Pancreas (tissue), 10 donors: Measurements from ENCODE around the gene IWS1. TPM values are rescaled to one million over a fixed set of nuclear protein-coding genes. Genes with fewer than 3 reads are reported as not detected.

Experiments
- ATAC-seq, 4 donors: fragments of 200-7000 bp; cut with Tn5 transposase; one replicate each; pipeline versions ENCODE4 v1.8.0 to v1.9.1; 2020; ENCODE audit warnings: mild to moderate bottlenecking in 4 of 4, moderate library complexity in 4 of 4
- DNase-seq, 6 donors: peaks; one replicate each; pipeline ENCODE4 v3.0.0-alpha.2; 2020
- FAIRE-seq: peaks from 2 replicates; lab custom pipeline; 2012; peaks lifted over from hg19 to GRCh38; lab: Jason Lieb, UNC
- H3K27ac ChIP-seq, 4 donors: fragments of 200-600 bp; sonication (generic); 1 replicate in 3 of 4; 2 replicates in 1 of 4; pipeline versions ENCODE4 v1.5.0 to v1.8.0; 2020
- H3K27me3 ChIP-seq, 4 donors: fragments of 200-600 bp; one replicate each; pipeline ENCODE4 v1.8.0; 2021
- H3K36me3 ChIP-seq, 3 donors: fragments of 200-600 bp; sonication (generic) in 1 of 3; one replicate each; pipeline versions ENCODE4 v1.5.0 to v1.8.0; 2020 to 2021
- H3K4me1 ChIP-seq, 3 donors: fragments of 200-600 bp; one replicate each; pipeline ENCODE4 v1.8.0; 2021
- H3K4me3 ChIP-seq, 4 donors: fragments of 200-600 bp; sonication (generic) in 2 of 4; one replicate each; pipeline versions ENCODE4 v1.5.0 to v1.8.0; 2020 to 2021
- H3K9me3 ChIP-seq, 4 donors: fragments of 200-600 bp; one replicate each; pipeline ENCODE4 v1.8.0; 2021
- WGBS, 2 donors: extraction: QIAGEN DNeasy Blood & Tissue Kit; methylation state at CpG; one replicate each; pipeline ENCODE4 v1.1.7; 2013; 5-methylcytosine and 5-hydroxymethylcytosine counted together
- intact Hi-C, 3 donors: fragments of 100-400 bp; cut with DNase I; formaldehyde crosslinking; loops; one replicate each; pipeline versions ENCODE4 v1.11.1 to v1.14.2; 2022
- polyA plus RNA-seq, 2 donors: library from polyadenylated mRNA; stranded (reverse); fragments of 200-250 nt; gene quantifications; one replicate each; pipeline ENCODE4 v1.2.3, GENCODE V29; 2013
- total RNA-seq, 6 donors: library from RNA; stranded (reverse); fragmentation: NEBNext Ultra II Directional in 4 of 6; extraction: Animal tissue kit (Norgen Biotek cat#: 25700) in 4 of 6; gene quantifications; one replicate each; pipeline versions ENCODE4 v1.2.1 to v1.2.4, GENCODE V29; 2021 to 2023
- TF ChIP-seq, protein P1 (sequence below), 4 donors: fragments of 200-600 bp; sonication (generic) in 3 of 4; IDR thresholded peaks; one replicate each; pipeline versions ENCODE4 v1.5.0 to v1.8.0; 2021; ENCODE audit warnings: antibody characterized with exemption in 4 of 4
- donor health status: healthy with polysubstance abuse.
- donor health status: DM: no; HTN: no; CAD: no; lungs with moderate emphysema.
- donor health status: DM: no; HTN: no; CAD: no.
- donor health status: control.
- donor health status: control.
- donor health status: Bipolar disorder and iron deficiency.
- donor health status: DM: yes; HTN: yes; CAD: no.
- donor health status: DM: no; HTN: no; CAD: no.
- donor health status: DM: no; HTN: no; CAD: no.
- donor health status: DM: yes; HTN: yes; CAD: no.

IWS1 gene
- total and polyA plus RNA-seq, 8 donors: 9.7 to 22.3 (median 13.9) TPM

DNA sequence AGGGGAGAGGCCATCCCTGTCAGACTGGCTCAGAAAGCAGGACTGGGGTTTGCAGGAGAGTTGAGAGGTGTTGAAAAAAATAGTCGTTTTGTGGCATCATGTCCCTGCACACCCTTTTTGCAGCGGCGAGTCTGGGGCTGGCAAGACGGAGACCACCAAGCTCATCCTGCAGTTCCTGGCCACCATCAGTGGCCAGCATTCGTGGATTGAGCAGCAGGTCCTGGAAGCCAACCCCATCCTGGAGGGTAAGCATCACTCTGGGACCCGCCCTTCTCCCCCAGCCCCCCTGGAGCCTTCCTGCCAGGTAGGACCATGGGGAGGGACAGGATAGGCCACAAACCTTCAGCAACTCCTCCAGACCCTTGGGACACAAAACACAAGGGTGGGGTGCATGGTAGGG lies 43.4 kb upstream of the IWS1 start:
- 65 to 70% methylated on average over 6 of the region's 6 CpGs for WGBS, 2 donors
- FAIRE-seq: no peak
- no peak for ATAC-seq

DNA sequence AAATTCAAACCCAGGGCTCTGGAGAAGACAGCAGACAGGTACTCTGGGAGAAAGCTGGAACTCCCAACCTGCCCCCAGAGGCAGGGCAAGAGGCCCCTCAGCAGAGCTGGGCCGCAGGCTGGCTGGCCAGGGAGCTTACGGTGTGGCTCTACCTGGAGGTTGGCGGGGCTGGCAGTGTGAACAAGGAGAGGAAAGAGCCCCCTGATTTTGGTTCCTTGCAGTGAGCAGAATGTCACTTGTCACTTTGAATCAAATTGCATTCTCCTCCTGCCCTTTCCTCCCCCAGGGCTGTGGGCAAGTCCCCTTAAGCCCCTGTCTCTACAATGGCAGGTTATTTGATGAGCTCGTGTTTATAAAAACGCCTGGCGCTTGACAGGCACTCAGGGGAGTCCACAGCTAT lies 41.8 kb upstream of the IWS1 start:
- Histone ChIP-seq H3K4me1 (no peaks in the 10 kb centered on the region), H3K9me3 (no peaks in the 10 kb centered on the region), H3K4me3 (no peak overlapping the region), H3K27ac (no peak overlapping the region), H3K36me3 (no peaks in the 10 kb centered on the region), H3K27me3 (no peaks in the 10 kb centered on the region)
- intact Hi-C loops: no loop called here
- TF ChIP-seq, protein P1, sequence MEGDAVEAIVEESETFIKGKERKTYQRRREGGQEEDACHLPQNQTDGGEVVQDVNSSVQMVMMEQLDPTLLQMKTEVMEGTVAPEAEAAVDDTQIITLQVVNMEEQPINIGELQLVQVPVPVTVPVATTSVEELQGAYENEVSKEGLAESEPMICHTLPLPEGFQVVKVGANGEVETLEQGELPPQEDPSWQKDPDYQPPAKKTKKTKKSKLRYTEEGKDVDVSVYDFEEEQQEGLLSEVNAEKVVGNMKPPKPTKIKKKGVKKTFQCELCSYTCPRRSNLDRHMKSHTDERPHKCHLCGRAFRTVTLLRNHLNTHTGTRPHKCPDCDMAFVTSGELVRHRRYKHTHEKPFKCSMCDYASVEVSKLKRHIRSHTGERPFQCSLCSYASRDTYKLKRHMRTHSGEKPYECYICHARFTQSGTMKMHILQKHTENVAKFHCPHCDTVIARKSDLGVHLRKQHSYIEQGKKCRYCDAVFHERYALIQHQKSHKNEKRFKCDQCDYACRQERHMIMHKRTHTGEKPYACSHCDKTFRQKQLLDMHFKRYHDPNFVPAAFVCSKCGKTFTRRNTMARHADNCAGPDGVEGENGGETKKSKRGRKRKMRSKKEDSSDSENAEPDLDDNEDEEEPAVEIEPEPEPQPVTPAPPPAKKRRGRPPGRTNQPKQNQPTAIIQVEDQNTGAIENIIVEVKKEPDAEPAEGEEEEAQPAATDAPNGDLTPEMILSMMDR (IDR thresholded peaks at IDR 0.05): no peak
- ATAC-seq: no peak
- FAIRE-seq: no peak
- WGBS, 2 donors: 75 to 88% methylated on average over 6 of the region's 6 CpGs
- peak in 1 of 6 donors; percentile 29 for DNase-seq

More for the DNA sequence above, 43.4 kb upstream of the IWS1 start:
- Histone ChIP-seq H3K27me3 (no peaks in the 10 kb centered on the region), H3K27ac (no peak overlapping the region), H3K4me1 (no peaks in the 10 kb centered on the region), H3K36me3 (no peaks in the 10 kb centered on the region), H3K9me3 (no peaks in the 10 kb centered on the region), H3K4me3 (no peak overlapping the region)
- TF ChIP-seq, protein P1 (IDR thresholded peaks at IDR 0.05): no peak
- intact Hi-C loops: no loop called here
- DNase-seq: peak in 1 of 6 donors; percentile 38

DNA sequence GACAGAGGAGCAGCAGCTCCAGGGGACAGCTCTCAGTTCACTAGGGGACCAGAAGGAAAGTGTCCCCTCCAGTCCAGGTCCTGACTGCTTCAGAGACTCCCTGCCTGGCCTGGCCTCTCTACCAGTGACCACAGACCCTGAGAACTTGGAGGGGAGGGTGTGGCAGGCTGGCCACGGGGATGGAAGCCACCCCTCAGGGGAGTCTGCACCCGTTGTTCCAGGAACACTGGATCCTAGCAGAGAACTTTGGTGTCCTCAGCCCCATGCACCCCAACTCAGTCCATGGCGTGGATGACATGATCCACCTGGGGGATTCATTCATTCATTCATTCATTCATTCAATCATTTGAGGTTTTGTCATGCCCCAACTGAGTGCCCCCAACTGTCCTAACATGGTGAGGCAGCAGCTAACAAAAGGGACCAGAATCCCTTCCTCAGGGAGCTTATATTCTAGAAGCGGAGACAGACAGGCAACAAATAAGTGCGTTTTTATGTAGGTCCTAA lies 41.1 kb upstream of the IWS1 start:
- Histone ChIP-seq H3K27me3 (no peaks in the 10 kb centered on the region), H3K9me3 (no peaks in the 10 kb centered on the region), H3K36me3 (no peaks in the 10 kb centered on the region), H3K4me1 (no peaks in the 10 kb centered on the region), H3K27ac (no peak overlapping the region), H3K4me3 (no peak overlapping the region)
- DNase-seq: no peak
- no peak for FAIRE-seq
- ATAC-seq: no peak
- intact Hi-C loops: no loop called here
- TF ChIP-seq, protein P1 (IDR thresholded peaks at IDR 0.05): no peak
- 72 to 74% methylated on average over 5 of the region's 5 CpGs for WGBS, 2 donors

DNA sequence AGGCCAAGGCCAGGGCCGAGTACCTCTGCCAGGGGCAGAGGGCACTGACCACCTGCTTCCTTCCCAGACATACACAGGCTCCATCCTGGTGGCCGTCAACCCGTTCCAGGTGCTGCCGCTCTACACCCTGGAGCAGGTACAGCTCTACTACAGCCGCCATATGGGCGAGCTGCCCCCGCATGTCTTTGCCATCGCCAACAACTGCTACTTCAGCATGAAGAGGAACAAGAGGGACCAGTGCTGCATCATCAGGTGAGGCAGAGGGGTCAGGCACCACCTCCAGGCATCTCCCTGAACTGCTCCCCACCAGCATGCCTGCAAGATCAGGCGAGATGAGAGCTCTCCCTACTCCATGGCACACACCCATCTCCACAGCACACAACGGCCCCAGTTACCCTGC lies 40.3 kb upstream of the IWS1 start:
- H3K9me3 ChIP-seq: no peaks in the 10 kb centered on the region
- intact Hi-C loops: no loop called here
- H3K4me3 ChIP-seq: no peak overlapping the region
- H3K4me1 ChIP-seq: no peaks in the 10 kb centered on the region
- no peak for FAIRE-seq
- no peak for DNase-seq
- TF ChIP-seq, protein P1 (IDR thresholded peaks at IDR 0.05): no peak
- H3K27ac ChIP-seq: no peak overlapping the region
- 74 to 79% methylated on average over 10 of the region's 10 CpGs for WGBS, 2 donors
- H3K27me3 ChIP-seq: no peaks in the 10 kb centered on the region
- H3K36me3 ChIP-seq: no peaks in the 10 kb centered on the region
- ATAC-seq: no peak

DNA sequence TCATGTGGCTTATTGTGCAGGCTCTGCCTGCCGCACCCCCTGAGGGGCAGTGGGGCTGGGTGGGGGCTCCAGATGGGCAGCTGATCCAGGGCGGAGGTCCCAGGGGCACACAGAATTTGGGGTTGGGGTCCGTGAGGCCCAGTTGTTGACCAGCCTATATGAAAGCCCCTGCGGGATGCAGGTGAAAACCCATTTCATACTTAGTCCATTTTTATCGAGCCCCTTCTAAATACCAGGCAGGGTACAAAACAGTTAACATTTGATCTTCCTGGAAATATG lies 39.8 kb upstream of the IWS1 start:
- TF ChIP-seq, protein P1 (IDR thresholded peaks at IDR 0.05): no peak
- 89 to 96% methylated on average over 5 of the region's 5 CpGs for WGBS, 2 donors
- no peak overlapping the region for H3K4me3 ChIP-seq
- no peaks in the 10 kb centered on the region for H3K9me3 ChIP-seq
- H3K27me3 ChIP-seq: no peaks in the 10 kb centered on the region
- intact Hi-C loops: no loop called here
- H3K36me3 ChIP-seq: no peaks in the 10 kb centered on the region
- H3K4me1 ChIP-seq: no peaks in the 10 kb centered on the region
- no peak overlapping the region for H3K27ac ChIP-seq
- DNase-seq: no peak
- ATAC-seq: no peak
- FAIRE-seq: no peak
